Measurements from ENCODE around the gene GNG11.
"Not testable (repeated sequence)": the region's sequence is repeated elsewhere in the genome, so short reads cannot be mapped to it uniquely, and the experiment has no call there.

GNG11 gene

GRCh38 chr7:93911661-93912060 lies 9.9 kb upstream of the GNG11 start:
- not testable (repeated sequence) for DNase-seq

- no peak for DNase-seq
These were observed 8.3 kb upstream of the GNG11 start for GRCh38 chr7:93913197-93913596.

- peak; percentile 81 for DNase-seq
These were observed 6.9 kb upstream of the GNG11 start for GRCh38 chr7:93914581-93915066.

- DNase-seq = not testable (repeated sequence)
These were observed 6.2 kb upstream of the GNG11 start for GRCh38 chr7:93915206-93915842.

DNA sequence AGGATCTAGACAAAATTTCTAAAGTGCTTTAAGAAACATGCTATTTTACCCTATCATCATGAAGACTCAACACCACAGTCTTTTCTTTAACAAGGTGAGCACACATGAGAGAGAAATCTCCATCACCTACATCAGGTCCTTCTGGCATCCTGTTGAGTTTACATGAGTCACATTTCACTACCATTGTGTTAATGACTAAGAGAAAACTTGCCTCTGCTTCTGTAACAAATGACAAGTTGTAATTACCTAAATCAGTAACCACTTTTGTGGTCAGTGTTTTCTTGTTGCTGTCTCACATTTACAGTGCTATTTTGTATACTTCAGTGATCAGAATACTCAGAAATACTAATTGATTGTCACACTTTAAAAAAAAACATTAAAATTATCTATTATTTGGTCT lies 5.6 kb upstream of the GNG11 start:
- DNase-seq = not testable (repeated sequence)

- not testable (repeated sequence) for DNase-seq
These were observed 5.2 kb upstream of the GNG11 start for GRCh38 chr7:93916315-93916714.

DNA sequence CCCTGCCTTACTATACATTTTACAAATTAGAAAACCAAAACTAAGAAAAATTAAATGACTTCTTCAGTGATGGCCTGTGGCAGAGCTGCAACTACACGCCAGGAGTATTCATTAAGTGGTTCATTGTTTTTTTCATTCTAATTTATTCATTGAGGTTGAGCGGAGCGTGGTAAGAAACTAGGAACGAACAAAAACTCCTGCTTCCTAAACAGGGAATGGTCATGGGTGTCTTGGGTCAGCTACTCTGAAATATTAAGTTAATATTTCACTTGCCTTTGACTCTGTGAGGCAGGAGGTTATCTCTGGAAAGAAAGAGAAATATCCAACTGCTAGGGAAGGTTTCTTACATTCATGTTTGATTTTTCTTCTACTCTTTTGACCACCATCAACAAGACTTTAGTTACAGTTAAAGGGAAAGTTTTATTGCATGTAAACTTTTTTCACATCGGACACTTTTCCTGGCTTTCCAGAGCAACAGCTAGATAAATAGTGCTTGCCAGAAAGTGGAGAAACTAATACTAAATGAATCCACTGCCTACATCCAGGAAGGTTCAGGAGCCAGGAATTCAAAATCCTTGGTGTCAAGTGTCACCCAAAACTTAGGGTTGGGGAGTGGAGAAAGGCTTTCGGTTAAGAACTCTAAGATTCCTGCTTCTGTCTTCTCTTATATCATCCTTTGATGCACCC lies 896 bp upstream of the GNG11 start:
- DNase-seq = no peak

DNA sequence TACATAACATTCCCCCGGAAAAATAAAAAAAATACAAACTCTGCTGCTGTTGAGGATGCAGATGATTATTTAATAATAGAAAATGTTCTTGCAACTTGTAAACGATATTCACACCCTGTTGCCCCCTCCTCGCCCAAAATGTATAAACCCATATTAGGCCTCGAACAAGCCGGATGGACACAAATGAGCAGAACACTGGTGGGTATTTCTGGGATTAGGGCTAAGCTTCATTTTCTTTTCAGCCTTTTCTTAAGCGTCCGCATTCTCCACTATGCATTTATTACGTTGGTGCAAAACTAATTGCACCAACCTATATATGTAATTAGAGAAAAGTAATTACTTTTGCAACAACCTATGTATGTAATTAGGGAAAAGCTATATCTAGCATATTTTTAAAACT lies 349 bp upstream of the GNG11 start:
- DNase-seq = no peak

- DNase-seq = no peak
These were observed 1.8 kb downstream of the GNG11 start for GRCh38 chr7:93923296-93923695.

- no peak for DNase-seq
These were observed 2.4 kb downstream of the GNG11 start for GRCh38 chr7:93923942-93924341.

DNA sequence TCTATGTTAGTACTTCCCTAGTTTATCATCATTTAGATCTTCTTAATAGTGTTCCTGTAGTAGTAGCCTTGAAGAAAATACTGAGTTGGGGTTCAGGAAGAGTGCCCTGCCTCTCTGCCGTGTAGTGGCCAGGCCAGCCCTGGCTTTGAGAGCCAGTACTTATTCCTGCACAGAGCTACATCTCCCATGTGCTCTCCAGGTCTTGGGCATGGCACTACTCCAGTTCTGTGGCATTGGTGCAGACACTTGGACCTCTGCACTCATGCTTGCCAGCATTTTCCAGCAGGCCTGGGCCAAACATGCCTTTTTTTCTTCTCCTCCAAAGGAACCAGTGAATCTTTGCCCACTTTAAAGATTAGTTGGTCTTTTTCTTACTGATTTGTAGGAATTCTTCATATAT lies 5.3 kb downstream of the GNG11 start:
- no peak for DNase-seq

GRCh38 chr7:93927585-93927984 lies 6.0 kb downstream of the GNG11 start:
- DNase-seq = no peak

DNA sequence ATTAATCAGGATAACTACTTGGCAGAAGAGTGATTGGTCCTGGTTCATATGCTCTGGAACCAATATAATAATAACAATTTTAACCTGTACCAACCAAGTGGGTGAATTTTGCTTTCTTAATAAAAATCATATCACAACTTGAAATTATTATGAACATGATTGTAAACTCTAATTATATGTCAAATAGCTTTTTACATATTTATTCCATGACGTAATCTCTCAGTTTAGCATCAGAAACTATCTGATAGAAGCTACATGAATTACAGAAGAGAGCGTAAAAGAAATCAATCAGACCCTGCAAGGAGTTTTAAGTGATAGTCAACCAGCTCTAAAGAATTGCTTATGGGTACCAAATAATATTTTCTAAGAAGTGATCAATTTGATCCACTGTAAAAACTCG lies 10.1 kb downstream of the GNG11 start:
- DNase-seq = no peak

- no peak for DNase-seq
These were observed 11.6 kb downstream of the GNG11 start for GRCh38 chr7:93933156-93933555.

- DNase-seq = no peak
These were observed 13.6 kb downstream of the GNG11 start for GRCh38 chr7:93935102-93935501.

GRCh38 chr7:93937818-93938217 lies 16.3 kb downstream of the GNG11 start:
- no peak for DNase-seq

DNA sequence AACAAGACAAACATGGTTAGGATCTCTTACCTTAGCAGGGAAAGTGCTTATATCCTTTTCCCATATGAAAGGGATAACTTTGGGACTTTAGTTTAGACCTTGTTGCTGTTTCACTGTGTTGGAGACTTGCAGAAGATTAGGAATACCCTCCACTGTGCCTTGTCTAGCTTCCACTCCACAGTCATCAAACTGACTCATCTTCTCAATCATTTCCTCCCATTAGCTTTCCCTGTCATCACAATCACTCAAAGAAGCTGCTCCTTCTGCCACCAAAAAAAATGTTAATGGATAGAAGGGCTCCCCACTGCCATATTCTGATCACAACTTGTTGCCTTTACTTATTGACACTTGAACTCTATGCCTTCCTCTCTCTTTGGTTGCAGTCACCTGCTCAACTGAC lies 16.8 kb downstream of the GNG11 start:
- no peak for DNase-seq

GRCh38 chr7:93941945-93942344 lies 20.4 kb downstream of the GNG11 start:
- DNase-seq = no peak

- DNase-seq = no peak
These were observed 22.4 kb downstream of the GNG11 start for GRCh38 chr7:93943816-93944540.

DNA sequence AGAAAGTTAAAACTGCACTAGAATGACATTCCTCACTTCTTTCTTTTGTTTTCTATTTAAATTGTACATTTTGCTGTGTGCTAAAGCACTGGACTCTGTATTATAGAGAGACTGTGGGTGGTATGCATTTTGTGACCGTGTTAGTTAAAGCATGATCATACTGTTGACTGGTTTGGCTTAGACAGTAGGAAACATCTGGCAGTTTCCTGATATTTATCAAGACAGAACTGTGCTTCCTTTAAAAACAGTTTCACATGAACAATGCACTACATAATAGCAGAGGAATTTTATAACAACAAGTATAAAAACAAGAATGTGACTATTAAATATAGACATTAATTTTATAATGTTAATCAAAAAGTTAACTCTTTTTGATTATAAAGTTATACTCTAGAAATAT lies 23.1 kb downstream of the GNG11 start:
- no peak for DNase-seq

DNA sequence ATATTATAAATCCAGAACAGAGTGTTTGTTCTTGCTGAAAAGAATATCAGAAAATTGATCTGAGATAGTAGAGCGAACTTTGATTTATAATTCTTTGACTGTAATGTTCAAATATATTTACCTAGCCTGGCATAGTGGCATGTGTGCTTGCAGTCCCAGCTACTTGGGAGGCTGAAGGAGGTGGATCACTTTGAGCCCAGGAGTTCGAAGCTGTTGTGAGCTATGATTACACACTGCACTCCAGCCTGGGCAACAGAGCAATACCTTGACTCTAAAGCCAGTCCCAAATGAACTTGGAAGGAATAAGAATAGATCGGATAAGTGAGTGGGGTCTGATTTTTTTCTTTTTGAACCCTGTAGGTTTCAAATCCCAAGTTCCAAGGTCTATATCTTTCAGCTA lies 23.5 kb downstream of the GNG11 start:
- no peak for DNase-seq

DNA sequence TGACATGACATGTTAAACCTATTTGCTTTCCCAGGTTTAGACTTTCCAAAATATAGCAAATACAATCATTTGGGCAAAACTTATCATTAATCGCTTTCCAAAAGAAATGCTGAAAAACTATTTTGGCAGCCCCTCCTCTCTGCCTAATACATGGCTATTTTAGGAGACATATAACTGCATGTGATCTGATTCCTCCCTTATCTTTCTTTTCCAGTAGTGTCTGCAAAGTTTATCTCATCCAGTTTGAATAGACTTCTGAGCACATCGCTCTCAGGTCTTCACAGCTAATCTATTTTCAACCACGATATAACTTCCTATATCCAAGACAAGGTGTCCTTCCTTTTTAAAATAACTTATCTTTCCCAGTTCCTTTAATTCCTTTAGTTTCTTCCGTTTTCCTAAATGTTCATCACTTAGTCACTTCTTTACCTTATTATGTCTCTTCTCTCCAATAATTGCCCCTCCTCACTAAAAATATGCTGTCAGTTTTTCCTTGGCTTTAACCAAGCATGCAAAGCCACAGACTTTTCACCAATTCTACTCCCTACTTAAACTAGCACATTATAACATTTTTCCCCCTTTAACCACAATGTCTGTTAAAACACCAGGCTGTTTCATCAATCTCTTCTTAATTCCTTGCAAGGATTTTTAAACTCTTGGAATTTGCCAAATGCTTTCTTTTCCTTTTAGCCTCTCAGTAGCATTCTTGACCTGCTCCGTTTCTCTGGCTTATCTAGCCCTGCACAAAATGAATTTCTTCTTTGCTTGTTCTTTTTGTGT lies 24.4 kb downstream of the GNG11 start:
- no peak for DNase-seq

DNA sequence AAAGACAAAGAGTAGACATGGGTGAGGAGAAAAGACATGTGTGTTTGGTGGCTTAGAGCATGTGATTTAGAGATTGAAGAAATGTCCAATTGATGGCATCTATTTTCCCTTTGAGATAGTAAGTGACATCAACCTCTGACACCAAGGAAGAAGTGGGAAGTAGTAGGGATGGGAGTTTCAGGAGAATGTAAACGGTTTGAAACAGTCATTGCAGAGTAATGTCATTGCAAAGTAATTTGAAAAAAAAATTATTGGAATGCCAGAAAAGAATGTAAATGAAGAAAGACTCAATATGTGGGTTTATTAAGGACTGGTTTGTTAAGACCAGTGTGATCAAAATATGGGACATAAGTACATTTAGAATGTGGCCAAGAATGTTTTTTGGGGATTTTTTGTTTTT lies 26.6 kb downstream of the GNG11 start:
- DNase-seq = no peak
